ENCODE results near the gene ABCC10.

- TF ChIP-seq, protein P1, sequence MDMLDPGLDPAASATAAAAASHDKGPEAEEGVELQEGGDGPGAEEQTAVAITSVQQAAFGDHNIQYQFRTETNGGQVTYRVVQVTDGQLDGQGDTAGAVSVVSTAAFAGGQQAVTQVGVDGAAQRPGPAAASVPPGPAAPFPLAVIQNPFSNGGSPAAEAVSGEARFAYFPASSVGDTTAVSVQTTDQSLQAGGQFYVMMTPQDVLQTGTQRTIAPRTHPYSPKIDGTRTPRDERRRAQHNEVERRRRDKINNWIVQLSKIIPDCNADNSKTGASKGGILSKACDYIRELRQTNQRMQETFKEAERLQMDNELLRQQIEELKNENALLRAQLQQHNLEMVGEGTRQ (IDR thresholded peaks at IDR 0.05) = no peak
- TF ChIP-seq BHLHE40 (IDR thresholded peaks at IDR 0.05; ENCODE audit: low read depth, low read length) = no peak
- TF ChIP-seq ZC3H11A (IDR thresholded peaks at IDR 0.05) = no peak
- TF ChIP-seq EP300 (IDR thresholded peaks at IDR 0.05) = no peak
- TF ChIP-seq, protein P2, sequence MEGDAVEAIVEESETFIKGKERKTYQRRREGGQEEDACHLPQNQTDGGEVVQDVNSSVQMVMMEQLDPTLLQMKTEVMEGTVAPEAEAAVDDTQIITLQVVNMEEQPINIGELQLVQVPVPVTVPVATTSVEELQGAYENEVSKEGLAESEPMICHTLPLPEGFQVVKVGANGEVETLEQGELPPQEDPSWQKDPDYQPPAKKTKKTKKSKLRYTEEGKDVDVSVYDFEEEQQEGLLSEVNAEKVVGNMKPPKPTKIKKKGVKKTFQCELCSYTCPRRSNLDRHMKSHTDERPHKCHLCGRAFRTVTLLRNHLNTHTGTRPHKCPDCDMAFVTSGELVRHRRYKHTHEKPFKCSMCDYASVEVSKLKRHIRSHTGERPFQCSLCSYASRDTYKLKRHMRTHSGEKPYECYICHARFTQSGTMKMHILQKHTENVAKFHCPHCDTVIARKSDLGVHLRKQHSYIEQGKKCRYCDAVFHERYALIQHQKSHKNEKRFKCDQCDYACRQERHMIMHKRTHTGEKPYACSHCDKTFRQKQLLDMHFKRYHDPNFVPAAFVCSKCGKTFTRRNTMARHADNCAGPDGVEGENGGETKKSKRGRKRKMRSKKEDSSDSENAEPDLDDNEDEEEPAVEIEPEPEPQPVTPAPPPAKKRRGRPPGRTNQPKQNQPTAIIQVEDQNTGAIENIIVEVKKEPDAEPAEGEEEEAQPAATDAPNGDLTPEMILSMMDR (IDR thresholded peaks at IDR 0.05) = no peak
- TF ChIP-seq FOXS1 (CRISPR knock-in tag; IDR thresholded peaks at IDR 0.05) = no peak
- TF ChIP-seq CHD2 (IDR thresholded peaks at IDR 0.05; ENCODE audit: low read length, partially characterized antibody) = no peak
- TF ChIP-seq POLR2A (IDR thresholded peaks at IDR 0.05; ENCODE audit: low read length) = no peak
- no peak for TF ChIP-seq ZNF302 (CRISPR knock-in tag; IDR thresholded peaks at IDR 0.05)
- TF ChIP-seq RFX5 (IDR thresholded peaks at IDR 0.05) = no peak
- no peak for TF ChIP-seq ELK1 (IDR thresholded peaks at IDR 0.05; ENCODE audit: low read depth, low read length)
Observed at GRCh38 chr6:43377710-43378229, 49.6 kb upstream of the ABCC10 start.
